ENCODE measurements around the gene SAT1.

Gene SAT1

DNA sequence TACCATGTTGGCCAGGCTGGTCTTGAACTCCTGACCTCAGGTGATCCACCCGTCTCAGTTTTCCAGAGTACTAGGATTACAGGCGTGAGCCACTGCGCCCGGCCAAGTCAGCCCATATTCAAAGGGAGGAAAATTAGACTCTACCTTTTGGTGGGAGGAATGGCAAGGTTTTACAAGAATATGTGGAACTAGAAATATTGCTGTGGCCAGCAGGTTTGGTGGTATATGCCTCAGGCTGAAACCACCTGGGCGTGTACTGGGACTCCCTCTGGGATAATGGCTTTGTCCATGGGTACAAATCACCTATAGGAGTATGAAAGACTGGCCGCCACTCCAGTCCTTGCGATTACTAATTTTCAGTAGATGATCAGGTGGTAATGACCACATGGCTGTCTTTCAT lies 32.4 kb downstream of the SAT1 start:
- DNase-seq (ENCODE audit: low read depth in 1 of 2, low spot score in 1 of 2): no peak
- no peak for TF ChIP-seq SPI1 (IDR thresholded peaks at IDR 0.05; ENCODE audit: borderline replicate concordance, low read depth)
- no peak for TF ChIP-seq GABPA (IDR thresholded peaks at IDR 0.05; ENCODE audit: low read depth)
- TF ChIP-seq, protein P1, sequence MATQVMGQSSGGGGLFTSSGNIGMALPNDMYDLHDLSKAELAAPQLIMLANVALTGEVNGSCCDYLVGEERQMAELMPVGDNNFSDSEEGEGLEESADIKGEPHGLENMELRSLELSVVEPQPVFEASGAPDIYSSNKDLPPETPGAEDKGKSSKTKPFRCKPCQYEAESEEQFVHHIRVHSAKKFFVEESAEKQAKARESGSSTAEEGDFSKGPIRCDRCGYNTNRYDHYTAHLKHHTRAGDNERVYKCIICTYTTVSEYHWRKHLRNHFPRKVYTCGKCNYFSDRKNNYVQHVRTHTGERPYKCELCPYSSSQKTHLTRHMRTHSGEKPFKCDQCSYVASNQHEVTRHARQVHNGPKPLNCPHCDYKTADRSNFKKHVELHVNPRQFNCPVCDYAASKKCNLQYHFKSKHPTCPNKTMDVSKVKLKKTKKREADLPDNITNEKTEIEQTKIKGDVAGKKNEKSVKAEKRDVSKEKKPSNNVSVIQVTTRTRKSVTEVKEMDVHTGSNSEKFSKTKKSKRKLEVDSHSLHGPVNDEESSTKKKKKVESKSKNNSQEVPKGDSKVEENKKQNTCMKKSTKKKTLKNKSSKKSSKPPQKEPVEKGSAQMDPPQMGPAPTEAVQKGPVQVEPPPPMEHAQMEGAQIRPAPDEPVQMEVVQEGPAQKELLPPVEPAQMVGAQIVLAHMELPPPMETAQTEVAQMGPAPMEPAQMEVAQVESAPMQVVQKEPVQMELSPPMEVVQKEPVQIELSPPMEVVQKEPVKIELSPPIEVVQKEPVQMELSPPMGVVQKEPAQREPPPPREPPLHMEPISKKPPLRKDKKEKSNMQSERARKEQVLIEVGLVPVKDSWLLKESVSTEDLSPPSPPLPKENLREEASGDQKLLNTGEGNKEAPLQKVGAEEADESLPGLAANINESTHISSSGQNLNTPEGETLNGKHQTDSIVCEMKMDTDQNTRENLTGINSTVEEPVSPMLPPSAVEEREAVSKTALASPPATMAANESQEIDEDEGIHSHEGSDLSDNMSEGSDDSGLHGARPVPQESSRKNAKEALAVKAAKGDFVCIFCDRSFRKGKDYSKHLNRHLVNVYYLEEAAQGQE (IDR thresholded peaks at IDR 0.05; ENCODE audit: insufficient replicate concordance, low read depth): no peak
- TF ChIP-seq CTCF (IDR thresholded peaks at IDR 0.05; ENCODE audit: insufficient read depth, low read length): no peak
- no peak for TF ChIP-seq POLR2AphosphoS5 (IDR thresholded peaks at IDR 0.05; ENCODE audit: low read depth)
- Histone ChIP-seq H3K4me3 (replicated peaks; ENCODE audit: insufficient read depth, low read length) (no peak overlapping the region), H3K27me3 (ENCODE audit: insufficient read depth, poor library complexity, severe bottlenecking) (no peaks in the 10 kb centered on the region), H3K27ac (replicated peaks) (no peak overlapping the region)

DNA sequence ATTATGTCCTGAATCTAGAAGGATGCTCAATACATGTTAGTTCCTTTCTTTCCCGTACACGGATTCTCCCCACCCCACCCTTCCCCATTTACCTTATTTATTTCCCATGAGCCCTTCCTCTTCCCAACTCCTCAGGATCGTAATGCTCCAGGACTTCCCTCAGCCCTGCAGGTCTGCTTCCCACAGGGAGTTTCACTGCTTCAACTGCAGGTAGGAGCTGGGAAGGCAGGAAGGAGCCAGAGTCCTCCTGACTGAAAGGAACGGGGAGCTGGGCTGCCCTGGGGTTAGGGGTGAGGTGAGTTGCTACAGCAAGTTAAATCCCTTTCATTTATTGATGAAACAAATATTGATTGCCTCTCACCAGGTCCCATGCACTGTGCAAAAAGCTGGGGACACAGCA lies 33.2 kb downstream of the SAT1 start:
- no peak for DNase-seq (ENCODE audit: low read depth in 1 of 2, low spot score in 1 of 2)
- TF ChIP-seq, protein P1 (IDR thresholded peaks at IDR 0.05; ENCODE audit: insufficient replicate concordance, low read depth): no peak
- no peak for TF ChIP-seq SPI1 (IDR thresholded peaks at IDR 0.05; ENCODE audit: borderline replicate concordance, low read depth)
- no peak for TF ChIP-seq POLR2AphosphoS5 (IDR thresholded peaks at IDR 0.05; ENCODE audit: low read depth)
- no peak for TF ChIP-seq GABPA (IDR thresholded peaks at IDR 0.05; ENCODE audit: low read depth)
- TF ChIP-seq CTCF (IDR thresholded peaks at IDR 0.05; ENCODE audit: insufficient read depth, low read length): no peak
- no peak overlapping the region for H3K4me3 ChIP-seq (replicated peaks; ENCODE audit: insufficient read depth, low read length)

DNA sequence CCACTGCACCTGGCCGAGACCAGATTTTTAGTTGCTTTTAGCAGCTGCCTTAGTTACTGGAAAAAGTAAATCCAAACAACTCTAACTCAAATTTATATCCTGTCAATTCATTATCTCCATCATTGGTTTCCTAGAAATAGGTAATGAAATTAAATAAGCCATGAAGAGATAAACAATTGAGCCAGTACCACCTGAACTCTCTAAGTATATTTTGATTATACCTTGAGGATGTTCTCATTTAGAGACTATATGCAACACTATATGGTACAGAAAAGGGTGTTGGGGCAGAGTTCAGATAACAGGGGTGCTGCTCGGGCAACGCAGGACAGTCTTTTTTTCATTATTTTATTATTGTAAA lies 35.0 kb downstream of the SAT1 start:
- DNase-seq (ENCODE audit: low read depth in 1 of 2, low spot score in 1 of 2): no peak
- no peak overlapping the region for H3K4me3 ChIP-seq (replicated peaks; ENCODE audit: insufficient read depth, low read length)
- TF ChIP-seq POLR2AphosphoS5 (IDR thresholded peaks at IDR 0.05; ENCODE audit: low read depth) (no peak), CTCF (IDR thresholded peaks at IDR 0.05; ENCODE audit: insufficient read depth, low read length) (no peak), SPI1 (IDR thresholded peaks at IDR 0.05; ENCODE audit: borderline replicate concordance, low read depth) (no peak), GABPA (IDR thresholded peaks at IDR 0.05; ENCODE audit: low read depth) (no peak)
- TF ChIP-seq, protein P1 (IDR thresholded peaks at IDR 0.05; ENCODE audit: insufficient replicate concordance, low read depth): no peak
- no peaks in the 10 kb centered on the region for H3K27me3 ChIP-seq (ENCODE audit: insufficient read depth, poor library complexity, severe bottlenecking)
- H3K27ac ChIP-seq (replicated peaks): no peak overlapping the region

More for the DNA sequence above, 33.2 kb downstream of the SAT1 start:
- no peaks in the 10 kb centered on the region for H3K27me3 ChIP-seq (ENCODE audit: insufficient read depth, poor library complexity, severe bottlenecking)
- H3K27ac ChIP-seq (replicated peaks): no peak overlapping the region
